Kidney glomerular epithelial cell (primary cell): ENCODE results near the gene CCDC80.
A peak's percentile ranks its signal among the peaks of the same experiment; 100 is the strongest.

ENCODE experiments used
- DNase-seq: peaks from one replicate; lab custom pipeline; 2025; lab: John Stamatoyannopoulos, UW

Gene CCDC80

GRCh38 chr3:112632596-112632995, 8.3 kb downstream of the CCDC80 start:
- no peak for DNase-seq

GRCh38 chr3:112631257-112631656, 9.7 kb downstream of the CCDC80 start:
- no peak for DNase-seq

- DNase-seq = peak; percentile 54
Measured at GRCh38 chr3:112629425-112629824, 11.5 kb downstream of the CCDC80 start.

GRCh38 chr3:112627919-112628466, 12.9 kb downstream of the CCDC80 start:
- DNase-seq = no peak

GRCh38 chr3:112627419-112627818, 13.5 kb downstream of the CCDC80 start:
- DNase-seq = no peak

GRCh38 chr3:112623717-112624116, 17.2 kb downstream of the CCDC80 start:
- DNase-seq = no peak

GRCh38 chr3:112623213-112623612, 17.7 kb downstream of the CCDC80 start:
- no peak for DNase-seq

- no peak for DNase-seq
Measured at GRCh38 chr3:112619295-112619694, 21.6 kb downstream of the CCDC80 start.

- DNase-seq = no peak
Measured at GRCh38 chr3:112617285-112617684, 23.7 kb downstream of the CCDC80 start.

- no peak for DNase-seq
Measured at GRCh38 chr3:112615989-112616731, 24.8 kb downstream of the CCDC80 start.

- DNase-seq = no peak
Measured at GRCh38 chr3:112611752-112612515, 29.0 kb downstream of the CCDC80 start.

GRCh38 chr3:112610121-112610520, 30.8 kb downstream of the CCDC80 start:
- no peak for DNase-seq

GRCh38 chr3:112607863-112608262, 33.1 kb downstream of the CCDC80 start:
- DNase-seq = peak; percentile 13

GRCh38 chr3:112606098-112606497, 34.8 kb downstream of the CCDC80 start:
- no peak for DNase-seq

GRCh38 chr3:112605285-112605684, 35.7 kb downstream of the CCDC80 start:
- DNase-seq = peak; percentile 22

- peak; percentile 42 for DNase-seq
Measured at GRCh38 chr3:112604536-112604935, 36.4 kb downstream of the CCDC80 start.

- DNase-seq = no peak
Measured at GRCh38 chr3:112602217-112602838, 38.6 kb downstream of the CCDC80 start.

GRCh38 chr3:112598731-112599130, 42.2 kb downstream of the CCDC80 start:
- DNase-seq = no peak

GRCh38 chr3:112597945-112598344, 43.0 kb downstream of the CCDC80 start:
- DNase-seq = no peak

GRCh38 chr3:112594856-112595255, 46.1 kb downstream of the CCDC80 start:
- no peak for DNase-seq

GRCh38 chr3:112593258-112593657, 47.7 kb downstream of the CCDC80 start:
- no peak for DNase-seq

- DNase-seq = no peak
Measured at GRCh38 chr3:112587336-112587735, 53.6 kb downstream of the CCDC80 start.

GRCh38 chr3:112585782-112586181, 55.2 kb downstream of the CCDC80 start:
- no peak for DNase-seq
